Measurements from ENCODE around the gene MMRN1.
"Not testable (repeated sequence)": the region's sequence is repeated elsewhere in the genome, so short reads cannot be mapped to it uniquely, and the experiment has no call there.

MMRN1 gene

GRCh38 chr4:89899854-89900253 is 5.2 kb downstream of the MMRN1 start:
- no peaks in the 10 kb centered on the region for H3K36me3 Mint-ChIP-seq
- H3K9me3 Mint-ChIP-seq (ENCODE audit: low read depth) = no peaks in the 10 kb centered on the region
- peaks cover 10% of the 10 kb centered on the region for H3K4me1 Mint-ChIP-seq (ENCODE audit: low read depth)
- no peak overlapping the region for H3K4me3 Mint-ChIP-seq
- peaks cover 4% of the 10 kb centered on the region for H3K27me3 Mint-ChIP-seq
- H3K27ac Mint-ChIP-seq = no peak overlapping the region

- H3K36me3 Mint-ChIP-seq; H3K4me1 Mint-ChIP-seq (ENCODE audit: low read depth); H3K27me3 Mint-ChIP-seq; H3K4me3 Mint-ChIP-seq; H3K27ac Mint-ChIP-seq; H3K9me3 Mint-ChIP-seq (ENCODE audit: low read depth): not testable (repeated sequence)
These were observed 7.3 kb downstream of the MMRN1 start for GRCh38 chr4:89901808-89902431.

- Mint-ChIP-seq H3K9me3 (ENCODE audit: low read depth) (no peaks in the 10 kb centered on the region), H3K4me3 (no peak overlapping the region), H3K4me1 (ENCODE audit: low read depth) (no peaks in the 10 kb centered on the region), H3K27ac (no peak overlapping the region), H3K27me3 (peaks cover 4% of the 10 kb centered on the region), H3K36me3 (no peaks in the 10 kb centered on the region)
These were observed 9.9 kb downstream of the MMRN1 start for GRCh38 chr4:89904524-89904923.

- Mint-ChIP-seq H3K4me1 (ENCODE audit: low read depth) (no peaks in the 10 kb centered on the region), H3K4me3 (no peak overlapping the region)
These were observed 11.7 kb downstream of the MMRN1 start for GRCh38 chr4:89906316-89906715.

GRCh38 chr4:89906777-89907521 is 12.3 kb downstream of the MMRN1 start:
- no peaks in the 10 kb centered on the region for H3K36me3 Mint-ChIP-seq
- H3K9me3 Mint-ChIP-seq (ENCODE audit: low read depth) = no peaks in the 10 kb centered on the region
- H3K4me1 Mint-ChIP-seq (ENCODE audit: low read depth) = no peaks in the 10 kb centered on the region
- H3K27me3 Mint-ChIP-seq = peaks cover 4% of the 10 kb centered on the region
- H3K27ac Mint-ChIP-seq = no peak overlapping the region
- no peak overlapping the region for H3K4me3 Mint-ChIP-seq

More at GRCh38 chr4:89906316-89906715, 11.7 kb downstream of the MMRN1 start:
- H3K9me3 Mint-ChIP-seq (ENCODE audit: low read depth) = no peaks in the 10 kb centered on the region
- no peak overlapping the region for H3K27ac Mint-ChIP-seq
- H3K36me3 Mint-ChIP-seq = no peaks in the 10 kb centered on the region
- peaks cover 4% of the 10 kb centered on the region for H3K27me3 Mint-ChIP-seq

- Mint-ChIP-seq H3K9me3 (ENCODE audit: low read depth) (no peaks in the 10 kb centered on the region), H3K4me1 (ENCODE audit: low read depth) (no peaks in the 10 kb centered on the region), H3K27me3 (no peaks in the 10 kb centered on the region), H3K27ac (no peak overlapping the region), H3K4me3 (no peak overlapping the region), H3K36me3 (no peaks in the 10 kb centered on the region)
These were observed 15.2 kb downstream of the MMRN1 start for GRCh38 chr4:89909889-89910288.

- H3K27ac Mint-ChIP-seq = no peak overlapping the region
- H3K27me3 Mint-ChIP-seq = no peaks in the 10 kb centered on the region
- no peaks in the 10 kb centered on the region for H3K36me3 Mint-ChIP-seq
- no peaks in the 10 kb centered on the region for H3K4me1 Mint-ChIP-seq (ENCODE audit: low read depth)
- no peak overlapping the region for H3K4me3 Mint-ChIP-seq
- H3K9me3 Mint-ChIP-seq (ENCODE audit: low read depth) = no peaks in the 10 kb centered on the region
These were observed 19.0 kb downstream of the MMRN1 start for GRCh38 chr4:89913623-89914022.

GRCh38 chr4:89914609-89915550 is 20.2 kb downstream of the MMRN1 start:
- Mint-ChIP-seq H3K27me3 (no peaks in the 10 kb centered on the region), H3K27ac (no peak overlapping the region), H3K4me1 (ENCODE audit: low read depth) (no peaks in the 10 kb centered on the region), H3K36me3 (no peaks in the 10 kb centered on the region), H3K9me3 (ENCODE audit: low read depth) (no peaks in the 10 kb centered on the region), H3K4me3 (no peak overlapping the region)

GRCh38 chr4:89915937-89916336 is 21.3 kb downstream of the MMRN1 start:
- H3K27me3 Mint-ChIP-seq = no peaks in the 10 kb centered on the region
- H3K4me3 Mint-ChIP-seq = no peak overlapping the region
- no peaks in the 10 kb centered on the region for H3K36me3 Mint-ChIP-seq
- H3K9me3 Mint-ChIP-seq (ENCODE audit: low read depth) = no peaks in the 10 kb centered on the region
- H3K4me1 Mint-ChIP-seq (ENCODE audit: low read depth) = no peaks in the 10 kb centered on the region
- H3K27ac Mint-ChIP-seq = no peak overlapping the region

- no peak overlapping the region for H3K27ac Mint-ChIP-seq
- peaks cover 2% of the 10 kb centered on the region for H3K27me3 Mint-ChIP-seq
- H3K36me3 Mint-ChIP-seq = no peaks in the 10 kb centered on the region
- H3K4me1 Mint-ChIP-seq (ENCODE audit: low read depth) = no peaks in the 10 kb centered on the region
- H3K9me3 Mint-ChIP-seq (ENCODE audit: low read depth) = no peaks in the 10 kb centered on the region
- no peak overlapping the region for H3K4me3 Mint-ChIP-seq
These were observed 28.3 kb downstream of the MMRN1 start for GRCh38 chr4:89922848-89923416.

- Mint-ChIP-seq H3K27ac (no peak overlapping the region), H3K4me1 (ENCODE audit: low read depth) (peaks cover 17% of the 10 kb centered on the region), H3K27me3 (peaks cover 2% of the 10 kb centered on the region), H3K36me3 (peaks cover 3% of the 10 kb centered on the region), H3K4me3 (no peak overlapping the region), H3K9me3 (ENCODE audit: low read depth) (peaks cover 3% of the 10 kb centered on the region)
These were observed 34.2 kb downstream of the MMRN1 start for GRCh38 chr4:89928838-89929237.

GRCh38 chr4:89929425-89930159 is 34.9 kb downstream of the MMRN1 start:
- Mint-ChIP-seq H3K27ac (peak overlapping the region; percentile 8), H3K4me3 (peak overlapping the region; percentile 48), H3K36me3 (peaks cover 3% of the 10 kb centered on the region), H3K4me1 (ENCODE audit: low read depth) (peaks cover 17% of the 10 kb centered on the region), H3K9me3 (ENCODE audit: low read depth) (peaks cover 3% of the 10 kb centered on the region), H3K27me3 (peaks cover 2% of the 10 kb centered on the region)

GRCh38 chr4:89939546-89939945 is 44.9 kb downstream of the MMRN1 start:
- H3K4me3 Mint-ChIP-seq = no peak overlapping the region
- no peaks in the 10 kb centered on the region for H3K4me1 Mint-ChIP-seq (ENCODE audit: low read depth)
- H3K27ac Mint-ChIP-seq = no peak overlapping the region
- H3K9me3 Mint-ChIP-seq (ENCODE audit: low read depth) = no peaks in the 10 kb centered on the region
- no peaks in the 10 kb centered on the region for H3K36me3 Mint-ChIP-seq
- H3K27me3 Mint-ChIP-seq = no peaks in the 10 kb centered on the region

- Mint-ChIP-seq H3K4me1 (ENCODE audit: low read depth) (no peaks in the 10 kb centered on the region), H3K27ac (no peak overlapping the region), H3K4me3 (no peak overlapping the region), H3K27me3 (no peaks in the 10 kb centered on the region), H3K36me3 (no peaks in the 10 kb centered on the region), H3K9me3 (ENCODE audit: low read depth) (no peaks in the 10 kb centered on the region)
These were observed 45.3 kb downstream of the MMRN1 start for GRCh38 chr4:89939994-89940393.

Data from activated naive CD8-positive, alpha-beta T cell (primary cell).